Keratinocyte (primary cell): ENCODE results near the gene PER2. TPM values are rescaled to one million over a fixed set of nuclear protein-coding genes. Genes with fewer than 3 reads are reported as not detected.

Experiments used
- DNase-seq: peaks from one replicate; pipeline ENCODE4 v3.0.0-alpha.2; 2011; ENCODE audit warnings: low read depth, missing footprints, low spot score
- FAIRE-seq: peaks from 2 replicates; lab custom pipeline; 2011; peaks lifted over from hg19 to GRCh38; lab: Jason Lieb, UNC
- H2AFZ ChIP-seq: 2 replicates; pipeline ENCODE4 v1.6.0; 2012; ENCODE audit warnings: low read length, control low read depth, inconsistent platforms; ENCODE audit not compliant: control insufficient read depth
- H3K27ac ChIP-seq: 2 replicates; pipeline ENCODE4 v1.5.1; 2011; ENCODE audit warnings: low read length; ENCODE audit not compliant: control insufficient read depth, insufficient read depth
- H3K27me3 ChIP-seq: 3 replicates; pipeline ENCODE4 v1.6.0; 2011; ENCODE audit warnings: low read length; ENCODE audit not compliant: control insufficient read depth, insufficient read depth; ENCODE audit errors: extremely low read depth
- H3K36me3 ChIP-seq, 2 experiments: 2 replicates in 1 of 2; 3 replicates in 1 of 2; pipeline ENCODE4 v1.5.1; 2011; ENCODE audit warnings: low read length in 2 of 2, mild to moderate bottlenecking in 1 of 2; ENCODE audit not compliant: control insufficient read depth in 2 of 2, insufficient read depth in 2 of 2; ENCODE audit errors: extremely low read depth in 1 of 2
- H3K4me1 ChIP-seq: 3 replicates; pipeline ENCODE4 v1.5.1; 2011; ENCODE audit warnings: low read length; ENCODE audit not compliant: control insufficient read depth, insufficient read depth; ENCODE audit errors: extremely low read depth
- H3K4me2 ChIP-seq: 3 replicates; pipeline ENCODE4 v1.6.0; 2011; ENCODE audit warnings: low read depth, low read length; ENCODE audit not compliant: control insufficient read depth, insufficient read depth; ENCODE audit errors: extremely low read depth
- H3K4me3 ChIP-seq, 3 experiments: fragments of 200-600 bp in 1 of 3; sonication (generic) in 1 of 3; 2 replicates in 2 of 3; 3 replicates in 1 of 3; pipeline ENCODE4 v1.5.1; 2011 to 2016; ENCODE audit warnings: low read length in 3 of 3, mild to moderate bottlenecking in 3 of 3, control low read depth in 2 of 3, inconsistent platforms in 1 of 3, low read depth in 1 of 3, mixed read lengths in 1 of 3, mixed run types in 1 of 3, moderate library complexity in 1 of 3; ENCODE audit not compliant: control insufficient read depth in 2 of 3, insufficient read depth in 2 of 3; ENCODE audit errors: extremely low read depth in 1 of 3
- H3K79me2 ChIP-seq: 2 replicates; pipeline ENCODE4 v1.6.0; 2012; ENCODE audit warnings: low read length; ENCODE audit not compliant: control insufficient read depth, insufficient read depth
- H3K9ac ChIP-seq: 3 replicates; pipeline ENCODE4 v1.6.0; 2011; ENCODE audit warnings: low read length; ENCODE audit not compliant: control insufficient read depth, insufficient read depth; ENCODE audit errors: extremely low read depth
- H3K9me1 ChIP-seq: 3 replicates; pipeline ENCODE4 v1.6.0; 2011; ENCODE audit warnings: low read length; ENCODE audit not compliant: control insufficient read depth, insufficient read depth; ENCODE audit errors: extremely low read depth
- H3K9me3 ChIP-seq: 2 replicates; pipeline ENCODE4 v1.5.1; 2012; ENCODE audit warnings: low read depth, low read length; ENCODE audit not compliant: control insufficient read depth
- H4K20me1 ChIP-seq: 3 replicates; pipeline ENCODE4 v1.6.0; 2011; ENCODE audit warnings: low read length; ENCODE audit not compliant: control insufficient read depth, insufficient read depth; ENCODE audit errors: extremely low read depth
- CTCF ChIP-seq, 3 experiments: IDR thresholded peaks in 1 of 3; conservative IDR thresholded peaks in 1 of 3; optimal IDR thresholded peaks in 1 of 3; 2 replicates in 2 of 3; 3 replicates in 1 of 3; pipeline versions ENCODE3 to v1.5.1; 2011; ENCODE audit warnings: low read length in 3 of 3, mild to moderate bottlenecking in 3 of 3, moderate library complexity in 2 of 3, control low read depth in 1 of 3, inconsistent platforms in 1 of 3; ENCODE audit not compliant: insufficient read depth in 2 of 3; ENCODE audit errors: extremely low read depth in 1 of 3
- EZH2 ChIP-seq: IDR thresholded peaks from one replicate; pipeline ENCODE4 v1.6.1; 2012; ENCODE audit warnings: inconsistent platforms, mild to moderate bottlenecking, low read length, moderate library complexity
- dilution Hi-C: fragments of 300-500 bp; cut with MboI; formaldehyde crosslinking; loops from one replicate; pipeline ENCODE4 v1.7.0; 2020; ENCODE audit warnings: low sequenced_read_pairs; ENCODE audit not compliant: extremely low pct_ligation_motif_present
- polyA plus RNA-seq, 5 experiments: library from polyadenylated mRNA; depleted of rRNA in 3 of 5; stranded (reverse) in 3 of 5; stranded (forward) in 1 of 5; unstranded in 1 of 5; fragments of >200 nt; gene quantifications; 1 replicate in 1 of 5; 2 replicates in 3 of 5; 3 replicates in 1 of 5; pipeline versions ENCODE4 v1.2.1 to v1.2.3, GENCODE V29; 2011 to 2012; ENCODE audit warnings: missing spikeins in 2 of 5, low read depth in 1 of 5, low replicate concordance in 1 of 5

The PER2 gene
- polyA plus RNA-seq, 1 donor (not counting 4 experiments of a cell fraction or from before 2014, with no cell fraction given): 1.6 TPM

- Histone ChIP-seq H3K79me2 (no peaks in the 10 kb centered on the region), H3K9me1 (no peaks in the 10 kb centered on the region), H3K27me3 (no peaks in the 10 kb centered on the region), H3K9ac (no peak overlapping the region), H4K20me1 (no peaks in the 10 kb centered on the region), H3K4me3 (no peak overlapping the region), H3K4me2 (no peak overlapping the region), H3K27ac (no peak overlapping the region), H3K4me1 (peaks cover 19% of the 10 kb centered on the region), H2AFZ (no peak overlapping the region), H3K36me3 (peaks cover 1 to 4% of the 10 kb centered on the region in 2 experiments), H3K9me3 (no peaks in the 10 kb centered on the region)
- DNase-seq (no peak), FAIRE-seq (no peak)
- dilution Hi-C loops: no loop called here
- no peak for TF ChIP-seq EZH2
- no peak for TF ChIP-seq CTCF (optimal IDR thresholded peaks at IDR 0.05 in 1 of 3, IDR thresholded peaks at IDR 0.05 in 1 of 3, conservative IDR thresholded peaks at IDR 0.05 in 1 of 3; ENCODE audit: extremely low read depth in 1 of 3, insufficient read depth in 2 of 3, low read length in 3 of 3)
These were observed 17.3 kb downstream of the PER2 start for GRCh38 chr2:238271061-238271554.

- no peak for FAIRE-seq
- Histone ChIP-seq H3K27ac (no peak overlapping the region), H3K4me1 (peaks cover 19% of the 10 kb centered on the region), H3K79me2 (no peaks in the 10 kb centered on the region), H3K4me2 (no peak overlapping the region), H3K9ac (no peak overlapping the region), H2AFZ (no peak overlapping the region), H3K27me3 (no peaks in the 10 kb centered on the region), H4K20me1 (no peaks in the 10 kb centered on the region), H3K9me3 (no peaks in the 10 kb centered on the region), H3K9me1 (no peaks in the 10 kb centered on the region), H3K36me3 (peaks cover 0 to 3% of the 10 kb centered on the region in 2 experiments), H3K4me3 (no peak overlapping the region)
- TF ChIP-seq EZH2 (no peak), CTCF (optimal IDR thresholded peaks at IDR 0.05 in 1 of 3, IDR thresholded peaks at IDR 0.05 in 1 of 3, conservative IDR thresholded peaks at IDR 0.05 in 1 of 3; ENCODE audit: extremely low read depth in 1 of 3, insufficient read depth in 2 of 3, low read length in 3 of 3) (no peak)
- dilution Hi-C loops: no loop called here
- no peak for DNase-seq
These were observed 17.8 kb downstream of the PER2 start for GRCh38 chr2:238270606-238271005.
